ENCODE results near the gene LZTR1. TPM values are rescaled to one million over a fixed set of nuclear protein-coding genes. Genes with fewer than 3 reads are reported as not detected.

Gene LZTR1
- total and polyA plus RNA-seq, 2 of the 4 experiments (the other 2 are of a cell fraction), result 22.8 to 41.3 TPM

DNA sequence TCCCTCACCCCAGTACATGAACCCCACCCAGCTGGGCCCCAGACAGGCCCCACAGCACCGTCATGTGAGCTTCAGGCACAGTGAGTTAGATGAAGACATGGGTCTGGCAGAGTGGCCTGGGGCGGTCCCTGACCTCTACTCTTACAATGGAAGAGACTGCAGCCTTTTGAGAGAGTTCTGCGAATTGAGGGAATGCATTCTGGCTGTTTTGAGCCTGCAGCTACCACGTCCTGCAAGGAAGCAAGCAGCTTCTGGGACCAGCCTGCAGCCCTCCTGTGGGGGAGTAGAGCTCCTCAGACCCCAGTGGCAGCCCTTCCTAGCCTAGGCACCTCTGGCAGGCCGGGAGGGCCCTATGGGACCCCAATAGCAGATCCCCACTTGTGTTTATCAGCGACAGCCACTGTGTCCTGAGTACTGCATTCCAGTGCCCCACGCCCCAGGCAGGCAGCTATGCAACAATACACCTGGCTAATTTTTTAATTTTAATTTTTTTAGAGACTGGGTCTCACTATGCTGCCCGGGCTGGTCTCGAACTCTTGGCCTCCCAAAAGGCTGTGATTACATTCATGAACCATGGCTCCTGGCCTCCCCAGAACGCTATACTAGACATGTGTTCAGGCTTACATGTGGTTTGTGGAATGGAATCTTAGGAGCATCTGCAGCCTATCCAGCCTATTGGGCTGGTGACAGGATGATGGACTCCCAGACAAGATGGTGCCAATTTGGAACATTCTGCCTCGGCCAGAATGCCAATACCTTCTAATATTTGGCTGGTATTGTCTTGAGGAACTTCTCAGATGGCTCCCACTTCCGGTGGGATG lies 51.0 kb downstream of the LZTR1 start:
- H3K27ac ChIP-seq (ENCODE audit: insufficient read depth, low read length), result no peak overlapping the region
- H3K9ac ChIP-seq (ENCODE audit: low read depth, low read length), result no peak overlapping the region
- H3K9me3 ChIP-seq (ENCODE audit: control insufficient read depth, insufficient read depth, low read length), result no peaks in the 10 kb centered on the region
- dilution Hi-C loops (cut with HindIII; ENCODE audit: low sequenced_read_pairs, unreplicated experiment), result no loop called here
- no peak overlapping the region for H2BK5ac ChIP-seq (ENCODE audit: low read depth, low read length, poor library complexity, severe bottlenecking)
- no peak for DNase-seq
- no peak overlapping the region for H4K8ac ChIP-seq (ENCODE audit: low read depth in 2 of 2, low read length in 2 of 2)
- no peaks in the 10 kb centered on the region for H3K79me1 ChIP-seq (ENCODE audit: low read depth in 1 of 2, low read length in 2 of 2)
- H3K9me1 ChIP-seq (ENCODE audit: insufficient read depth, low read length), result no peaks in the 10 kb centered on the region
- H3K18ac ChIP-seq (ENCODE audit: low read depth, low read length), result no peak overlapping the region
- H4K5ac ChIP-seq (ENCODE audit: low read depth, low read length), result no peak overlapping the region
- no TSS peak for BruUV-seq (replicated peaks)
- intact Hi-C loops (cut with micrococcal nuclease), result no loop called here
- no peaks in the 10 kb centered on the region for H4K20me1 ChIP-seq (ENCODE audit: insufficient read depth, low read length)
- H2BK120ac ChIP-seq (ENCODE audit: low read depth, low read length), result no peak overlapping the region
- H2BK20ac ChIP-seq (ENCODE audit: low read depth, low read length), result no peak overlapping the region
- TF ChIP-seq RAD21 (IDR thresholded peaks at IDR 0.05; ENCODE audit: low read length) (no peak), NFE2L2 (IDR thresholded peaks at IDR 0.05; ENCODE audit: low read depth, low read length) (no peak), MAZ (IDR thresholded peaks at IDR 0.05; ENCODE audit: borderline replicate concordance, low read depth, low read length) (no peak), BHLHE40 (IDR thresholded peaks at IDR 0.05; ENCODE audit: low read depth, low read length) (no peak), MAFK (IDR thresholded peaks at IDR 0.05; ENCODE audit: low read depth, low read length) (no peak), FOS (IDR thresholded peaks at IDR 0.05; ENCODE audit: low read depth, low read length) (no peak)
- TF ChIP-seq, protein P1, sequence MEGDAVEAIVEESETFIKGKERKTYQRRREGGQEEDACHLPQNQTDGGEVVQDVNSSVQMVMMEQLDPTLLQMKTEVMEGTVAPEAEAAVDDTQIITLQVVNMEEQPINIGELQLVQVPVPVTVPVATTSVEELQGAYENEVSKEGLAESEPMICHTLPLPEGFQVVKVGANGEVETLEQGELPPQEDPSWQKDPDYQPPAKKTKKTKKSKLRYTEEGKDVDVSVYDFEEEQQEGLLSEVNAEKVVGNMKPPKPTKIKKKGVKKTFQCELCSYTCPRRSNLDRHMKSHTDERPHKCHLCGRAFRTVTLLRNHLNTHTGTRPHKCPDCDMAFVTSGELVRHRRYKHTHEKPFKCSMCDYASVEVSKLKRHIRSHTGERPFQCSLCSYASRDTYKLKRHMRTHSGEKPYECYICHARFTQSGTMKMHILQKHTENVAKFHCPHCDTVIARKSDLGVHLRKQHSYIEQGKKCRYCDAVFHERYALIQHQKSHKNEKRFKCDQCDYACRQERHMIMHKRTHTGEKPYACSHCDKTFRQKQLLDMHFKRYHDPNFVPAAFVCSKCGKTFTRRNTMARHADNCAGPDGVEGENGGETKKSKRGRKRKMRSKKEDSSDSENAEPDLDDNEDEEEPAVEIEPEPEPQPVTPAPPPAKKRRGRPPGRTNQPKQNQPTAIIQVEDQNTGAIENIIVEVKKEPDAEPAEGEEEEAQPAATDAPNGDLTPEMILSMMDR (conservative IDR thresholded peaks at IDR 0.05; ENCODE audit: low read depth, low read length), result no peak
- no peak overlapping the region for H2AK9ac ChIP-seq (replicated peaks; ENCODE audit: low read depth, low read length, poor library complexity)
- no peak for ATAC-seq (ENCODE audit: low read depth)
- CTCF ChIA-PET, result no interaction called here
- no peak overlapping the region for H3K56ac ChIP-seq (ENCODE audit: extremely low read depth, insufficient read depth, low read length)
- no peak overlapping the region for H3K4me2 ChIP-seq (ENCODE audit: low read depth, low read length)
- H3K27me3 ChIP-seq (ENCODE audit: control insufficient read depth, insufficient read depth, low read length), result peaks cover 34% of the 10 kb centered on the region
- no peak overlapping the region for H2BK15ac ChIP-seq (ENCODE audit: low read depth, low read length)
- POLR2A ChIA-PET (ENCODE audit: unreplicated experiment), result no interaction called here
- no peaks in the 10 kb centered on the region for H3K36me3 ChIP-seq (ENCODE audit: control insufficient read depth, insufficient read depth, low read length)
- no peak overlapping the region for H3K4ac ChIP-seq (ENCODE audit: low read depth, low read length)
- in situ Hi-C loops (cut with MboI; ENCODE audit: low sequenced_read_pairs), result no loop called here
- peaks cover 3% of the 10 kb centered on the region; the same call in 1 of the 2 replicates for H3K4me1 ChIP-seq (ENCODE audit: control insufficient read depth, insufficient read depth, low read length)
- H3K23ac ChIP-seq (ENCODE audit: low read depth, low read length), result no peak overlapping the region
- no peak overlapping the region for H3K4me3 ChIP-seq (ENCODE audit: insufficient read depth, low read depth, low read length)
- H3K14ac ChIP-seq (replicated peaks; ENCODE audit: low read depth, low read length), result no peak overlapping the region
- no peak overlapping the region for H2AFZ ChIP-seq (replicated peaks; ENCODE audit: low read length, poor library complexity)
- WGBS, 2 experiments (ENCODE audit: extremely low coverage in 2 of 2, insufficient read length in 1 of 2), result 70% methylated on average over 6 of the region's 12 CpGs; no CpG with 5 or more reads in 1 of the 2 experiments
- no peak overlapping the region for H4K91ac ChIP-seq (ENCODE audit: insufficient read depth, low read depth, low read length)
- H2AK5ac ChIP-seq (ENCODE audit: low read depth, low read length), result no peak overlapping the region
